Measurements from ENCODE around the gene CLGN. TPM values are rescaled to one million over a fixed set of nuclear protein-coding genes. Genes with fewer than 3 reads are reported as not detected.
A peak's percentile ranks its signal among the peaks of the same experiment; 100 is the strongest.
"Not testable (repeated sequence)": the region's sequence is repeated elsewhere in the genome, so short reads cannot be mapped to it uniquely, and the experiment has no call there.

CLGN gene
- total RNA-seq, 6 experiments from 2014 or later = 0.55 to 8.9 (median 3.6) TPM

- no peak for TF ChIP-seq CTCF (IDR thresholded peaks at IDR 0.05)
- no peak for TF ChIP-seq POLR2A (IDR thresholded peaks at IDR 0.05)
- no peaks in the 10 kb centered on the region for H3K9me3 ChIP-seq
- H3K4me1 ChIP-seq = no peaks in the 10 kb centered on the region
- no peaks in the 10 kb centered on the region for H3K27me3 ChIP-seq
- DNase-seq (no peak), ATAC-seq (no peak)
- no peak overlapping the region for H3K4me3 ChIP-seq
- intact Hi-C loops (cut with DNase I) = no loop called here
- H3K27ac ChIP-seq = no peak overlapping the region
- H3K36me3 ChIP-seq = no peaks in the 10 kb centered on the region
These were observed 12.2 kb upstream of the CLGN start for GRCh38 chr4:140439644-140440142.

- DNase-seq (no peak), ATAC-seq (peak; percentile 72 to 81 (median 78))
- Histone ChIP-seq H3K36me3 (no peaks in the 10 kb centered on the region), H3K9me3 (no peaks in the 10 kb centered on the region), H3K4me1 (no peaks in the 10 kb centered on the region), H3K27me3 (no peaks in the 10 kb centered on the region), H3K4me3 (peak overlapping the region; percentile 63 to 69 (median 69)), H3K27ac (peak overlapping the region in 1 of 3 donors; percentile 65)
- no peak for TF ChIP-seq CTCF (IDR thresholded peaks at IDR 0.05)
- no peak for TF ChIP-seq POLR2A (IDR thresholded peaks at IDR 0.05)
- 26% methylated on average over 7 of the region's 7 CpGs for WGBS (ENCODE audit: insufficient coverage, low coverage, low lambda C conversion rate, missing lambda C conversion rate)
- intact Hi-C loops (cut with DNase I) = no loop called here
These were observed 547 bp upstream of the CLGN start for GRCh38 chr4:140427919-140428471.

GRCh38 chr4:140426610-140427105, 790 bp downstream of the CLGN start:
- 7% methylated on average over 13 of the region's 23 CpGs for WGBS (ENCODE audit: insufficient coverage, low coverage, low lambda C conversion rate, missing lambda C conversion rate)
- peak in 1 of 3 donors; percentile 21 for DNase-seq
- ATAC-seq = peak in 2 of 4 donors; percentile 7 to 51

GRCh38 chr4:140423106-140423505, 4.3 kb downstream of the CLGN start:
- intact Hi-C loops (cut with DNase I) = no loop called here
- Histone ChIP-seq H3K4me1 (no peaks in the 10 kb centered on the region), H3K36me3 (no peaks in the 10 kb centered on the region), H3K4me3 (no peak overlapping the region), H3K27ac (no peak overlapping the region), H3K9me3 (no peaks in the 10 kb centered on the region), H3K27me3 (no peaks in the 10 kb centered on the region)
- no peak for ATAC-seq
- TF ChIP-seq CTCF (IDR thresholded peaks at IDR 0.05) = no peak
- no peak for TF ChIP-seq POLR2A (IDR thresholded peaks at IDR 0.05)
- DNase-seq = no peak

More at GRCh38 chr4:140426610-140427105, 790 bp downstream of the CLGN start:
- TF ChIP-seq CTCF (IDR thresholded peaks at IDR 0.05) = no peak
- no peak for TF ChIP-seq POLR2A (IDR thresholded peaks at IDR 0.05)
- Histone ChIP-seq H3K27ac (peak overlapping the region in 1 of 3 donors; percentile 65), H3K9me3 (no peaks in the 10 kb centered on the region), H3K4me3 (peak overlapping the region; percentile 63 to 69 (median 69)), H3K27me3 (no peaks in the 10 kb centered on the region), H3K4me1 (no peaks in the 10 kb centered on the region), H3K36me3 (no peaks in the 10 kb centered on the region)
- intact Hi-C loops (cut with DNase I) = no loop called here

GRCh38 chr4:140413130-140413969, 14.1 kb downstream of the CLGN start:
- H3K36me3 ChIP-seq; H3K4me1 ChIP-seq; DNase-seq; ATAC-seq; H3K27ac ChIP-seq; H3K9me3 ChIP-seq; intact Hi-C loops (cut with DNase I); H3K27me3 ChIP-seq; H3K4me3 ChIP-seq: not testable (repeated sequence)
- 83% methylated on average over 8 of the region's 32 CpGs for WGBS (ENCODE audit: insufficient coverage, low coverage, low lambda C conversion rate, missing lambda C conversion rate)

All from right lobe of liver (tissue), 6 donors.